Measurements from ENCODE around the gene UEVLD.

DNA sequence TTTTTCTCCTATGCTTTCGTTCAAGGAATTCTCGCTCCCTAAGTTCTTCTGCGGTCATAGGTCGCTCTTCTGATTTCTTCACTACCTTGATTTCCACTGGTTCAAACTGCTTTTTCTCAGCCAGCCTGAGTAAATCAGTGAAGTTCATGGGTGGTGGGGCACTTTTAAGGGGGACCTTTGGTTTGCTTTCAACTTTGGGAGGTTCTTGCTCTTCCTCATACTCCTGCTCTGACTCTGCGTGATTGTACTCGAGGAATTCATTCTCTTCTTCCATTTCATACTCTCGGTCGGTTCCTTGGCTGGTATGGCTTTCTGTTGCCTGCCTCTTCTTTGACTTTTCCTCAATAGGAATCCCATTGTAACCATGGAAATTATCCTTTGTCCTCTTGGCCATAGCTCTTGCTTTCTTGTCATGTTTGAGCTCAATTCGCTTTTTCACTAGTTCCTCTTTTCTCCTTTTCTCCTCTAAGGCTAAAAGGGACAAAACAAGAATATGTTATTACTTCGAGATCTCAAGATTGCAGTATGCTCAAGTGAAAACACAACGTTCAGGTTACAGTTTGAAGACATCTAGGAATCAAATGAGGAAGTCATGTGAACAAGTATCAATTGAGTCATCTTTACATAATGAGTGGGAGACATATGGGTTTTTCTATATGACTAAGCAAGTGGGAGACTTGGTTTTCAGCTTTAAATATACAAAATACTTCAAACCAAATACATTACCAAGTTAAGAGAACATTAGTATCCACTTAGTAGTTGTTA lies 27.3 kb upstream of the UEVLD start:
- TF ChIP-seq, protein P1, sequence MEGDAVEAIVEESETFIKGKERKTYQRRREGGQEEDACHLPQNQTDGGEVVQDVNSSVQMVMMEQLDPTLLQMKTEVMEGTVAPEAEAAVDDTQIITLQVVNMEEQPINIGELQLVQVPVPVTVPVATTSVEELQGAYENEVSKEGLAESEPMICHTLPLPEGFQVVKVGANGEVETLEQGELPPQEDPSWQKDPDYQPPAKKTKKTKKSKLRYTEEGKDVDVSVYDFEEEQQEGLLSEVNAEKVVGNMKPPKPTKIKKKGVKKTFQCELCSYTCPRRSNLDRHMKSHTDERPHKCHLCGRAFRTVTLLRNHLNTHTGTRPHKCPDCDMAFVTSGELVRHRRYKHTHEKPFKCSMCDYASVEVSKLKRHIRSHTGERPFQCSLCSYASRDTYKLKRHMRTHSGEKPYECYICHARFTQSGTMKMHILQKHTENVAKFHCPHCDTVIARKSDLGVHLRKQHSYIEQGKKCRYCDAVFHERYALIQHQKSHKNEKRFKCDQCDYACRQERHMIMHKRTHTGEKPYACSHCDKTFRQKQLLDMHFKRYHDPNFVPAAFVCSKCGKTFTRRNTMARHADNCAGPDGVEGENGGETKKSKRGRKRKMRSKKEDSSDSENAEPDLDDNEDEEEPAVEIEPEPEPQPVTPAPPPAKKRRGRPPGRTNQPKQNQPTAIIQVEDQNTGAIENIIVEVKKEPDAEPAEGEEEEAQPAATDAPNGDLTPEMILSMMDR (IDR thresholded peaks at IDR 0.05), result no peak
- no peak for TF ChIP-seq POLR2AphosphoS5 (IDR thresholded peaks at IDR 0.05)
